ENCODE measurements around the gene KIF21A. TPM values are rescaled to one million over a fixed set of nuclear protein-coding genes. Genes with fewer than 3 reads are reported as not detected.
"Not testable (repeated sequence)": the region's sequence is repeated elsewhere in the genome, so short reads cannot be mapped to it uniquely, and the experiment has no call there.

The KIF21A gene
- total RNA-seq, 2 experiments from 2014 or later, result 22.2 to 24.3 TPM

GRCh38 chr12:39309516-39309915, 133.4 kb downstream of the KIF21A start:
- H3K9me3 Mint-ChIP-seq, result no peaks in the 10 kb centered on the region
- H3K4me3 Mint-ChIP-seq, result no peak overlapping the region

GRCh38 chr12:39301422-39301821, 141.5 kb downstream of the KIF21A start:
- no peaks in the 10 kb centered on the region for H3K27me3 Mint-ChIP-seq
- no peak overlapping the region for H3K27ac Mint-ChIP-seq
- DNase-seq, result no peak
- peaks cover 27% of the 10 kb centered on the region for H3K36me3 Mint-ChIP-seq
- H3K4me3 Mint-ChIP-seq, result no peak overlapping the region
- H3K9me3 Mint-ChIP-seq, result no peaks in the 10 kb centered on the region
- H3K4me1 Mint-ChIP-seq, result no peaks in the 10 kb centered on the region

More at GRCh38 chr12:39309516-39309915, 133.4 kb downstream of the KIF21A start:
- no peak for DNase-seq
- no peaks in the 10 kb centered on the region for H3K27me3 Mint-ChIP-seq
- no peaks in the 10 kb centered on the region for H3K4me1 Mint-ChIP-seq
- H3K27ac Mint-ChIP-seq, result no peak overlapping the region
- peaks cover 8% of the 10 kb centered on the region for H3K36me3 Mint-ChIP-seq

DNA sequence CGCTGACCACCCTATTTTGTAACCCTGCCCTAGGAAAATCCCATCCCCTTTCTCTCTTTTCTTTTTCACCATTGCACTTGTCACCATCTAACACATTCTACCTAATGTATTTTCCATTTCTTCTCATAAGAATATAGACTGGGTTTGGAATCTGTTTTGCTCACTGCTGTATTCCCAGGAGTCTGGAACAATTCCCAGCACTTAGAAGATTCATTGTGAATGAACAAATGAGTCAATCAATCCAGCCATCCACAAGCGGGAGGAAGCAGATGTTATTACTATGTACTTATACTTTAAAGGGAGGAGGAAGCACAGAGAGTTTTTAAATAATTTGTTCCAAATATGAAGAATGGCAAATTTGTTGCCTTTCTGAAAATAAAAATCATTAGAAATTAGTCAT, 142.1 kb downstream of the KIF21A start:
- no peak for DNase-seq
- peaks cover 28% of the 10 kb centered on the region for H3K36me3 Mint-ChIP-seq
- H3K9me3 Mint-ChIP-seq, result no peaks in the 10 kb centered on the region
- H3K4me1 Mint-ChIP-seq, result no peaks in the 10 kb centered on the region
- H3K27ac Mint-ChIP-seq, result no peak overlapping the region
- H3K4me3 Mint-ChIP-seq, result no peak overlapping the region
- H3K27me3 Mint-ChIP-seq, result no peaks in the 10 kb centered on the region

- no peak overlapping the region for H3K4me3 Mint-ChIP-seq
- no peak overlapping the region for H3K27ac Mint-ChIP-seq
- peaks cover 18% of the 10 kb centered on the region for H3K36me3 Mint-ChIP-seq
- H3K4me1 Mint-ChIP-seq, result no peaks in the 10 kb centered on the region
- no peak for DNase-seq
- no peaks in the 10 kb centered on the region for H3K9me3 Mint-ChIP-seq
- H3K27me3 Mint-ChIP-seq, result no peaks in the 10 kb centered on the region
Observed at GRCh38 chr12:39297891-39298290, 145.0 kb downstream of the KIF21A start.

- Mint-ChIP-seq H3K9me3 (no peaks in the 10 kb centered on the region), H3K4me1 (no peaks in the 10 kb centered on the region), H3K4me3 (no peak overlapping the region), H3K27me3 (no peaks in the 10 kb centered on the region), H3K27ac (no peak overlapping the region), H3K36me3 (peaks cover 18% of the 10 kb centered on the region)
- no peak for DNase-seq
Observed at GRCh38 chr12:39296496-39296895, 146.4 kb downstream of the KIF21A start.

DNA sequence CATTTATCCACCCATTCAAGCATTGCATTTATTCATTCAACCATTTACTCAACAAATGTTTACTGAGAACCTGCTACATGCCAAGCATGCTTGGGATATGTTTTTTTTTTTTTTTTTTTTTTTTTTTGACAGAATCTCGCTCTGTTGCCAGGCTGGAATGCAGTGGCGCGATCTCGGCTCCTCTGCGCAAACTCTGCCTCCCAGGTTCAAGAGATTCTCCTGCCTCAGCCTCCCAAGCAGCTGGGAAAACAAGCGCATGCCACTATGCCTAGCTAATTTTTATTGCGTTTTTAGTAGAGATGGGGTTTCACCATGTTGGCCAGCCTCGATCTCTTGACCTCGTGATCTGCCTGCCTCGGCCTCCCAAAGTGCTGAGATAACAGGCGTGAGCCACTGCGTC, 147.3 kb downstream of the KIF21A start:
- H3K27ac Mint-ChIP-seq, H3K27me3 Mint-ChIP-seq, DNase-seq, H3K4me1 Mint-ChIP-seq, H3K4me3 Mint-ChIP-seq, H3K9me3 Mint-ChIP-seq: not testable (repeated sequence)
- peaks cover 18% of the 10 kb centered on the region for H3K36me3 Mint-ChIP-seq

DNA sequence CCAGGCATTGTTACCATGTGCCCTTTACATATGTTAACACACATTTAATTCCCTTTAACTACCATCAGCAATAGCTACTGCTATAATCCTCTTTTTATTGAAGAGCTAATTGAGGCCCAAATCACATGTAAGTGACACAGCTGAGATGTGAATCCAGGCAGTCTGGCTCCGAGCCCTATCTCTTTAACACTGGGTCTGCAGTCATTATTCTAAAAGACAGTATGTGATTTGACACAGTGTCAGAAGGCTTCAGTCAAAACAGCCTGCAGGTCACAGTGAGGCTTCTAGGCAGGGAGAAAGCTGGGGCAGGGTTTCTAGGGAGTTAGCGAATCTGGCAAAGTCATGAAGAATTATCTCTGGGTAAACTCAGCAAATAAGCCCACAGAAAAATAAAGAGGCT, 148.2 kb downstream of the KIF21A start:
- Mint-ChIP-seq H3K9me3 (no peaks in the 10 kb centered on the region), H3K4me1 (no peaks in the 10 kb centered on the region), H3K36me3 (peaks cover 18% of the 10 kb centered on the region), H3K4me3 (no peak overlapping the region), H3K27ac (no peak overlapping the region), H3K27me3 (no peaks in the 10 kb centered on the region)
- DNase-seq, result no peak

- H3K27ac Mint-ChIP-seq, result no peak overlapping the region
- no peak overlapping the region for H3K4me3 Mint-ChIP-seq
- no peaks in the 10 kb centered on the region for H3K4me1 Mint-ChIP-seq
- H3K36me3 Mint-ChIP-seq, result peaks cover 9% of the 10 kb centered on the region
- DNase-seq, result no peak
- H3K9me3 Mint-ChIP-seq, result no peaks in the 10 kb centered on the region
- no peaks in the 10 kb centered on the region for H3K27me3 Mint-ChIP-seq
Observed at GRCh38 chr12:39292125-39292630, 150.7 kb downstream of the KIF21A start.

GRCh38 chr12:39287817-39288216, 155.1 kb downstream of the KIF21A start:
- Mint-ChIP-seq H3K27me3 (peaks cover 6% of the 10 kb centered on the region), H3K36me3 (no peaks in the 10 kb centered on the region), H3K4me1 (no peaks in the 10 kb centered on the region), H3K9me3 (no peaks in the 10 kb centered on the region), H3K4me3 (no peak overlapping the region), H3K27ac (no peak overlapping the region)
- DNase-seq, result no peak

DNA sequence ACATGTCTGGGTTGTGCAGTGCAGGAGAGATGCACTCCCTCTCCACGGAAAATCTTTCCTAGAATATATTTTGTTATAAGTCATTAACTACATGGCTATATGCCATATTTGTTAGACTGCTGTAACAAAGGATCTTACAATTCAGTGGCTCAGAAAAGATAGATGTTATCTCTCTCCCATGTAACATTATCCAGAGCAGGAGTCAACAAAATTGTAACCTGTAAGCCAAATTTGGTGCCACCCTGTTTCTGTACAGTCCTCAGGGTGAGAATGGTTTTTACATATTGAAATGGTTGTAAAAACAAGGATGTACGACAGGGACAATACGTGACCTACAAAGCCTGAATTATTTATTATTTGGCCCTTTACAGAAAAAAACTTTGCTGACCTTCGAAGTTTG, 155.5 kb downstream of the KIF21A start:
- H3K4me1 Mint-ChIP-seq, result no peaks in the 10 kb centered on the region
- H3K27me3 Mint-ChIP-seq, result peaks cover 6% of the 10 kb centered on the region
- H3K4me3 Mint-ChIP-seq, result no peak overlapping the region
- no peaks in the 10 kb centered on the region for H3K9me3 Mint-ChIP-seq
- DNase-seq, result no peak
- no peaks in the 10 kb centered on the region for H3K36me3 Mint-ChIP-seq
- H3K27ac Mint-ChIP-seq, result no peak overlapping the region

GRCh38 chr12:39278426-39278825, 164.5 kb downstream of the KIF21A start:
- Mint-ChIP-seq H3K4me1 (no peaks in the 10 kb centered on the region), H3K4me3 (no peak overlapping the region), H3K27ac (no peak overlapping the region), H3K36me3 (no peaks in the 10 kb centered on the region), H3K27me3 (peaks cover 8% of the 10 kb centered on the region), H3K9me3 (no peaks in the 10 kb centered on the region)
- no peak for DNase-seq

DNA sequence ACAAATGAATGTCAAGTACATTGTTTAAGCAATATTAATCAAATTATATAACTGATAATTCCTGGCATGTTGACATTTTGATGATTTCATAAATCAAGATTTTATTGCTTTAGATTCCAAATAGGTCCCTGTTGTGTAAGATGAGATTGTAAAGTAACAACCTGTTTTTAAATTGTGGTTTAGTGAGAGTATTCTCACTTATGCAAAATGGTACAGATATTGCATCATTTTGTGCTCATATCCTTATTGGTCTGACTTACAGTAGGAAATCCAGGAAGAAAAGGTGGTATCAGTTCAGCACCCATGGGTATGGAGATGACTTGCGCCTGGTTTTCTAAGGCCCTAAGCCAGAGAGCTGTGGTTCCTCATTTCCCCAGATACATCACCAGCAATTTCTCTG, 165.5 kb downstream of the KIF21A start:
- no peak overlapping the region for H3K4me3 Mint-ChIP-seq
- H3K27ac Mint-ChIP-seq, result peak overlapping the region; percentile 7
- H3K36me3 Mint-ChIP-seq, result no peaks in the 10 kb centered on the region
- DNase-seq, result no peak
- H3K27me3 Mint-ChIP-seq, result peaks cover 13% of the 10 kb centered on the region
- peaks cover 2% of the 10 kb centered on the region for H3K4me1 Mint-ChIP-seq
- no peaks in the 10 kb centered on the region for H3K9me3 Mint-ChIP-seq

DNA sequence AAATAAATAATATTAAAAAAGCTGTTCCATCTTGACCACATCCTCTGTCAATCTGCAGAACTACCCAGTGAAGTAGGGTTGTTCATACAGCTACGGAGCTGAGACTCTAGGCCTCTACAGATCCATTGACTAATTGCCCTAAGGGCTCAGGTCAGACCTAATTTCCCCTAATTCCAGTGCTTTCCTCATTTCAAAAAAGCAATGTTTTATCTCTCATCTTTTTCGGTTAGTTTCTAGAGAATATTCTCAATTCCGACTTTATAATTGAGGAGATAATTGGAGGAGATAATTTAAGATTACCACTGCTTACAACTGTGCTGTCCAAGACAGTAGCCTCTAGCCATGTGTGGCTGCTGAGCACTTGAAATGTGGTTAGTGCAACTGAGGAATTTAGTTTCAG, 167.1 kb downstream of the KIF21A start:
- H3K4me1 Mint-ChIP-seq, result peaks cover 2% of the 10 kb centered on the region
- DNase-seq, result no peak
- H3K9me3 Mint-ChIP-seq, result no peaks in the 10 kb centered on the region
- H3K36me3 Mint-ChIP-seq, result no peaks in the 10 kb centered on the region
- no peak overlapping the region for H3K4me3 Mint-ChIP-seq
- H3K27me3 Mint-ChIP-seq, result peaks cover 13% of the 10 kb centered on the region
- H3K27ac Mint-ChIP-seq, result no peak overlapping the region

- H3K4me1 Mint-ChIP-seq, result peaks cover 2% of the 10 kb centered on the region
- H3K36me3 Mint-ChIP-seq, result no peaks in the 10 kb centered on the region
- no peak overlapping the region for H3K4me3 Mint-ChIP-seq
- no peaks in the 10 kb centered on the region for H3K9me3 Mint-ChIP-seq
- H3K27ac Mint-ChIP-seq, result no peak overlapping the region
- DNase-seq, result peak; percentile 3
- peaks cover 12% of the 10 kb centered on the region for H3K27me3 Mint-ChIP-seq
Observed at GRCh38 chr12:39272871-39273655, 169.9 kb downstream of the KIF21A start.

- no peak for DNase-seq
Observed at GRCh38 chr12:39269492-39269891, 173.4 kb downstream of the KIF21A start.

GRCh38 chr12:39267886-39268285, 175.0 kb downstream of the KIF21A start:
- Mint-ChIP-seq H3K9me3 (no peaks in the 10 kb centered on the region), H3K27ac (no peak overlapping the region), H3K27me3 (no peaks in the 10 kb centered on the region), H3K36me3 (no peaks in the 10 kb centered on the region), H3K4me3 (no peak overlapping the region), H3K4me1 (no peaks in the 10 kb centered on the region)
- DNase-seq, result no peak

More at GRCh38 chr12:39269492-39269891, 173.4 kb downstream of the KIF21A start:
- Mint-ChIP-seq H3K36me3 (no peaks in the 10 kb centered on the region), H3K4me3 (no peak overlapping the region), H3K27me3 (peaks cover 10% of the 10 kb centered on the region), H3K9me3 (no peaks in the 10 kb centered on the region), H3K27ac (no peak overlapping the region), H3K4me1 (peaks cover 2% of the 10 kb centered on the region)

Measured in activated naive CD8-positive, alpha-beta T cell treated with anti-CD3 and anti-CD28 coated beads for 36 hours (primary cell).